CD1c-positive myeloid dendritic cell (primary cell): ENCODE measurements around the gene AFAP1.

Source experiments
- DNase-seq: peaks from one replicate; pipeline ENCODE4 v3.0.0-alpha.2; 2016; ENCODE audit errors: extremely low spot score

AFAP1 gene

DNA sequence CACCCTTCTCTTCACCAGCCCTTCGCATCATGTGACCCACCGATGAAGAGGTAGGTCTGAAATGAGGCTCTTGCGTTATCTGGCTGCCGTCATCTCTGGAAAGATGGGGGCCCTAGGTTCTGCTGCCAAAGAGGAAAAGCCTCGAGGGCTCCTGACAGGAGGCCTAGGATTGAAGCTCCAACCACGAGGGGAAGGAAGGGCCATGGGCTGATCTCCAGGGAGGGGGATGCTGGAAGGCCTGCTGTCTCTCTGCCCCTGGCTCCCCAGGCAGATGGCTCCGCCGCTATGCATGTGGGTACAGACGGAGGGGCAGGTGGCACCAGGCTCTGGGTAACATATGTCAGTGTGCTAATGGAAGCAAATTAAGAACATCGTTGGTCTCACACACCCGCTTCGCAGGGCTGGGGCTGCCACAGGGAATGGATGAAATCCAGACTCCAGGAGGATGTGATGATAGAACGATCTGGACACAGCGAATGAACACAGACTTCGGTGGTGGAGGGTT, 44.9 kb downstream of the AFAP1 start:
- DNase-seq: no peak

DNA sequence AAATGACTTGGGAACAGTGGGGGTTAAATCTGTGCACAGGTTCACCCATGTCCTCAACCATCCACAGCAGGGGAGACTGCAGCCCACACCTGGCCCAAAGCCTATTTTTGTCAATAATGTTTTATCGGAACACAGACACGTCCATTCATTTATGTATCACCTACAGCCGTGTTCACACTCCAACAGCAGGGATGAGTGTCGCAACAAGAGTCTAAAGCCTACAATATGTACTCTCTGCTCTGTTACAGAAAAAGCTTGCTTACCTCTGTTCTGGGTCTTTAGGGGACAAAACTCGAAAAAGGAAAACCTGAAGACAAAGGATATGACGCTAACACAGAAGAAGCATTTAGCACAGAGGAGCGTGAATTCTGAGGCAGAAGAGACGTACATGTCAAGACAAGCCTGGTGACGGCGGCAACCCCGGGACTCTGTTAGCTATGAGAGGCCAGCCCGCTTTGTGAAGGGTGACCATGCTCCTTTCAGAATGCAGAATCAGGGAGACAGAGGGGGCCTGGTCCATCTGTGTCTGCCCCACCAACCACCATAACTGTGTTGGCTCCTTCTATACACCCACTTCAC, 45.5 kb downstream of the AFAP1 start:
- DNase-seq: no peak

DNA sequence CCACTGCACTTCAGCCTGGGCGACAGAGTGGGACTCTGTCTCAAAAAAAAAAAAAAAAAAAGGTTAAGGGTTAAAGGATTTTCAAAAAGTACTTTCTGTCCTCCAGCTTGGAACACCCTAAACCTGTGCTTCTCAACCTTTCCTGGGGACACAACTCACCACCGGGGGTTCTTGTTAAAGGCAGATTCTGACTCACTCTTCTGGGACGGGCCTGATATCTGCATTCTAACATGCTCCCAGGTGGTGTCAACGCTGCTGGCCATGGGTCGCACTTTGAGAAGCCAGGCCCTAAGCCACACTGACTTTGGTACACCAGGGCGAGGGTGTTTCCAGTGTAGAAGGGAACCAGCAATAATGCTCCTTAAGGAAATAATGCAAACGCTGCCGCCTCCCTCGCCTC, 46.1 kb downstream of the AFAP1 start:
- DNase-seq: no peak

DNA sequence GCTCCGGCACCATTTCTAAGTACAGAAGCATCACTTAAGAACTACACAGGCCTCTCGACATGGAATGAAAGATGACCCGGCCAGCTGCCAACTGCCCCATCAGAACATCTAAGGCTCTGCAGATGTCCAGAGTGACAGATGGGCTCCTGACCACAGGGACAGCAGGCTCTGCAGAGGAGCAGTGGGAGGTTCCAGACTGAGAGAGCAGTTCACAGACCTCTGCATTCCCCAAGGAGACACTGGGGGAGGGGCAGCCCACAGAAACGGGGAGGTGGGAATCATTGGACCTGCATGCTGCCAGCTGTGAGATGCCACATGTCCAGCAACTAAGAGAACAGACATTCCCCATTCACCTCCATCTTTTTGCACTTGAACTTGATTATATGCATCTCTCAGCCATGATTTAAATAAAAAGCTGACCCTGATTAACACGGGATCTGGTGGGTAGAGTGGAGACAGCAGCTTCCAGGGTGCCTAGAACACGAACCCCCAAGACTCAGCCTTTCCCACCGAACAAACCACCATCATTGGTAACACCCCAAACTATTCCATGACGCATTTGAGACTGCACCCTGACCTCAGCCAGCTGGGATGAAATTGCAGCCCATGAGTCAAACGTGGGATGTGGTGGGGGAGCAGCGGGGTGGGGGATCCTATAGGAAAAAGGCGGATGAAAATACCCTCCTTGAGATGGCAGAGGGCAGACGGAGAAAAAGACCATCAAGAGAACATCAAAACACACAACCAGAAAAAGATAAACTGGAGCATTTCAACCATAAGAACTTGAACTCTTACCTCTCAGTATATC, 47.2 kb downstream of the AFAP1 start:
- DNase-seq: no peak

DNA sequence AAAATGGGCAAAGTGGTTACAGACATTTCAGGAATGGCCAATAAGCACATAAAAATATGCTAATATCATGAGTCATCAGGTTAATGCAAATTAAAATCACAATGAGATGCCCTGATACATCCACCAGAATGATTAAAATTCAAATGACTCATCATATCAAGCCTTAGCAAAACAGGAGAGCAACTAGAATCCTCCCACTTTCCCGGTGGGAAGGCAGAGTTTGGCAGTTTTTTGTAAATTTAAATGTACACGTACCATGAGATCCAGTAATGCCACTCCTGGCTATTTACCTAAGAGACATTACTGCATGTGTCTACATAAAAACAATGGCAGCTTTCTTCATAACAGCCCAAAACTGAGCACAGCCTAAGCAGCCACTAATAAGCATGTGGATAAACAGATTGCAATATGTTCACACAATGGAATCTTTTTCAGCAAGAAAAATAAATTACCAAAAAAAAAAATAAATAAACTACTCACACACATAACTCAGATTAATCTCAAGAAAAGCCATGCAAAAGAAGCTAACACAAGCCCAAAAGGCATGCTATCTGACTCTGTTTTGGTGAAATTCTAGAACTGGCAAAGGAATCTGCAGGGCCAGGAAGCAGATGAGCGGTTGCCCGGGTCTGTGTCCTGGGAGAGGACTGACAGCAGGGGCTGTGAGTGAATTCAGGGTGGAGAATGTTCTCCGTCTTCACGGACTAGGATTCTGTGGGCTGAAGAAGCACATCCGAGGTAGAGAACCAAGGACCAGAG, 48.8 kb downstream of the AFAP1 start:
- no peak for DNase-seq

DNA sequence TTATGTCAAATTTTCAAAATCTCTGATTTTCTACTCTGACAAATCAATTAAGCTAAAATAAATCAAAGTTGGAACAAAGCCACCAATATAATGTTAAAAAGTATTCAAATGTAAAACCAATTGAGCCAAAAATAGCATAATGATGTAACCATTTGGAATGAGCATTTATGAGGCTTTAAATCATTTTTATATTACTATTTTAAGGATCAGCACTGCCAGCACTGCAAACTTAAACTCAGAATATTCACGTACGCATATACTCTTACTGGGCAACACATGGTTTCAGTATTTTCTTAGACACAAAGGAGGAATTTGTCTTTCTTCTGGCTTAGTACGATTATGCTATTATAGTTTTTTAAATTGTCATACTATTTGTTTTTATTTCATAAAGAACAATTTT, 52.2 kb downstream of the AFAP1 start:
- no peak for DNase-seq

DNA sequence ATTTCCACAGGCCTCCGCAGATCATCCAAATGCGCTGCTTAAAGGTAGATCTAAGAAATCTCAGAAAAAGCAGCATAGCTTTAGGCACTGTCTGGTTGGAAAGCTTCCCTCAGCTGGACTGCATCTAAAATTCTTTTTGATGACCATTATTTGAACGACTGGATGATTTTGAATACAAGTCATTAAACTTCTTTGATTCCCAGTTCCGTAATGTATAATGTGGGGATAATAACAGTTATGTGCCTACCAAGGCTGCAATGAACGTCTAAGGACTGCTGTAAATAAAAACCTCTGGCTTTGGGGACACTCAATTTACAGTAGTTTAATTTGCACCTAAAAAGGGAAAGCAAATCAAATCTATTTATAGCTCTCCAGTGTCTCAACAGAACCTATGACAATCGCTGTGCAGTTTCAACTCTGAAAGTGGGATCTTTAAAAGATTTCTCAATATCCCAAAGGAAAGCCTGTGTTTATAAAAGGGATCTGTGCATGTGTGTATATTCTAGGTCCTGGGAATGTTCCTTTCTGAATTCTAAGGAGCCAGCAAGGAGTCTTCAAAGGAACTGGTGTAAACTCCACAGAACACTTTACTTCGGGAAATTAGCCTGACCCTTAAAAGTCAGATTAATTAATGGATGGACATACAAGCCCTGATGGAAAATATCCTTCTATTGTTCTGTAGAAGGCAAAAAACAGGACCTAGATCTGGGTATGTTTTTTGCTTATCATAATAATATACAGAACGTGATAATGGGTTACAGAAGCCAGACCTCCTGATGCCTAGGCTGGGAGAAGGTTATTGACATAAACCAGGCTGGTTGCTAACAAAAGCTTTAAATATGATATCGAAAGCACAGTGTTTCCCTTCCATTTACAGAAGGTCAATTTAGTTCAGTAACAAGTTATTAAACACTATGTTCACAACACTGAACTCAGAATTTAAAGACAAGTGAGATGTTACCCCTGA, 53.4 kb downstream of the AFAP1 start:
- no peak for DNase-seq

DNA sequence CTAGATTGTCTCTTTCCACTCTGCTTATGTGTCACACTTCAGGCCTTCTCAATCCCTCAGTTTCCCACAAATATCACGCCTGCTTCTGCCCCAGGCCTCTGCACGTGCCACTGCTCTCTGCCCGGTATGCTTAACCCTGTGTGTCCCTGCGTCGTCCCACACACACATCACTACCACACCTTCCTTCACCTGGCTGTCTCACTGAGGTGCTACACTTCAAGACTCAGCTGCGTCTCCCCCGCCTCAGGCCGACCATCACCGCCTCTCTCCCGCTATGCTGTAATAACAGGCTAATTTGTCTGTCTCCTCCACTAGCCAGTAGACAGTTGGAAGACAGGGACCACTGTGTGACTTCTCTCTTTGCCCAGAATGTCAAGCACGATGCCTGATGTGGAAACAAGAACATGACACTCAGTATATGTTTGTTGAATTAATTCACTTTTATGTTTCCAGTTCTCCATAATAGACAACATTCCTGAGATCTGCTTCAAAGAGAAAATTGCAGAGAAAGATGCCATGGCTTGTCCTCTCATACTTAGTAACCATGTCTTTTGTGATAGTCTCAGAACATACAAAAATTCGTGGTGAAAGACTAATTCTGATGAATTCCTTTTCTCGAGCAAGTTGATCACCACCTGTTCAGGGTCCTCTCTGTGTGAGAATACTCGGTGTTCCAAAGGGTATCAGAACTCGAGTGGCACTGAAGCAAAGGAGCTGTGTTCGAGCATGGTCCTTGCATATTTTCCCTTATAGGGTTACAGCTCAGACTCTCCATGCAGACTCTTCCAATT, 54.2 kb downstream of the AFAP1 start:
- no peak for DNase-seq

DNA sequence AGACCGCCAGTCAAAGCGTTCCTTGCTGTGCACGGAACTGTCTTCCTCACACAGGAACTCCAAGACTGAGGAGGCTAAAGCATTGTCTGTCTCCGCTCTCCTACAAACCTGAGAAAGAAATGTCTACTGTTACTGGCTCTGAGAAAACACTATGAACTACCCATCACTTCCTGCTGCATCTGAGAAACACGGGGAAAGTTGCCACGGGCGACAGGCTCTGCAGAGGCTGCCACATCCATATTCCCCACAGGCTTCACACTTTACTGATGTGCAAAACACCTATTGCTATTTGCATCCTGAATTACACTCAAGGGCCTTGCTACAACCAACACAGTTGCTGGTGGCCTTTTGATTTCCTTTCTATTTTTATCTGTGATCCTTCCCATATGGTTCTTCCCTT, 59.0 kb downstream of the AFAP1 start:
- no peak for DNase-seq

DNA sequence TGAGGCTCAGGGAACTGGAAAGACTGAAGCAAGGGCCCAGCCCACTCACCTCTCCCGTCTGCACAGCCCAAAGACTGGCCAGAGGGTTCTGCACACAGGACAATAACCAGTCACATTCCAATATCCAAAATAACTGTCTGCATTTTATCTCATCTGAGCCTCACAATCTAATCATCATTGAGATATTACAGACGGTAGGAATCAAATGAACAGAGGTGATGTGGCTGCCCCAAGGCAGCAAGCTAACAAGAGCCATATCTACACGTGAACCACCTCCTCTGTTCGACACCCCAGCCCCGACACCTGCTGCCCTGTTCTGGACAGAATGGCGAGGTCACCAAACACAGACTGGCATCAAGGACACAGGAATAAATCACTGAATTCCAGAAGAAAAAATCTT, 60.5 kb downstream of the AFAP1 start:
- no peak for DNase-seq

DNA sequence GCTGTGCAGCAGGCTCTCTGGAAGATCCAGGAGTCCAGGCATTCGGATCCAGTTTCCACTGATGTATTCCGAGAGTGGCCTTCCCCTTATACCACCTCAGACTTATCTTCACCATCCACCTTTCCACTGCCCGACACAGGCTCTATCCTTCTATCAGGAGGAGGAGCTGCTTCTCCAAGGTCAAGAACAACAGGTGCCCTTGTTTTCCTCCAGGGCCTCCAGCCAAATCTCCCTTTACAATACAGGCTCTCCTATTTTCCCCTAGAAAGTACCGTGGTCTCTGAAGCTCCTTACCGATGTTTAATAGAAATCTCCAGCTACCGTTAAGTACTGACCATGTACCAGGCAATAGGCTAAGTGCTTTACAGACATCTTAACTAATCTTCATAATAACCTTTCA, 61.3 kb downstream of the AFAP1 start:
- no peak for DNase-seq

DNA sequence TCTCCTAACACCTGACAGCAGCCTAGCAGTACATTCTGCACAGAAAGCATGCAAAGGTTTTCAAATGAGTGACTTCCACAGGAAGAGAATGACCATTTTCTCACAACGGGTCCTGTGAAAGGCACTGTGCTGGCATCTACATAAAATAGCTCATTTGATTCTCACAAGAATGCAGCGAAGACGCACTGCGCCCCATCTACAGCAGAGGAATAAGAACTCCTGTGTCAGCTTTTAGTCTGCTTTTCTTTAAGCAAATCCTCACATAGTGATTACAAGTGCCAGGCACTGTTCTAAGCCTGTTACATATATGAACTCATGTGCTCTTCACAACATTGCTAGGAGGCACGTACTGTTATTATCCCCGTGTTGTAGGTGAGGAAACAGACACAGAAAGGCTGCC, 62.5 kb downstream of the AFAP1 start:
- DNase-seq: no peak

DNA sequence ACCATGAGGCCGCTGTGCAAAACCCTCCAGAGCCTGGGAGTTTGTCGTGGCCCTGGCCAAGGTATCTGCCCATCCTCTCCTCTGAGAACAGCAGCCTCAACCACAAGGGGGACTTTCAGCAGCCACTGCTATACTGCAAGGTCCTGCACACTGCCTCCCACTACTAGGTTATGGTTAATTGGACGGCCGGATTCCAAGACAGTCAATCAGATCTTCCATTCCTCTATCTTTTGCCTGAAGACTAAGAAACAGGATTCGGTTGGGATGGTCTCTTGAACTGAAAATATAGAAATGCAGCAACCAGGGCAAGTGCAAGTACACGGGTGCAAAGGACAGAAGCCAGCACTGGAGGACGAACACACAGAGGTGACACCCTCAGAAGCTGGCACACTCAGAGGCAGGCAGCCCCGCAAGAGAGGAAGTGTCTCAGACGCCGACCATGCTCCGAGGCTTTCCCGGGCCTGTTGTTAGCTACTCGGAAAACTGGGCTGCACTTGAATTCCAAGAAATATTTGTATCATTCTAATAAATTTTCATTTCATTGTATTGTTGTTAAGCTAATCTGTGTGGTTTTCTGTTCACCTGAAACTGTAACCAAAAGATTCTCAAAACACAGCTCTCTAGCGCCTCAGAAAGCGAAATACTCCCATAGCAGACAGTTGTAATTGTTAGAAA, 63.3 kb downstream of the AFAP1 start:
- no peak for DNase-seq

DNA sequence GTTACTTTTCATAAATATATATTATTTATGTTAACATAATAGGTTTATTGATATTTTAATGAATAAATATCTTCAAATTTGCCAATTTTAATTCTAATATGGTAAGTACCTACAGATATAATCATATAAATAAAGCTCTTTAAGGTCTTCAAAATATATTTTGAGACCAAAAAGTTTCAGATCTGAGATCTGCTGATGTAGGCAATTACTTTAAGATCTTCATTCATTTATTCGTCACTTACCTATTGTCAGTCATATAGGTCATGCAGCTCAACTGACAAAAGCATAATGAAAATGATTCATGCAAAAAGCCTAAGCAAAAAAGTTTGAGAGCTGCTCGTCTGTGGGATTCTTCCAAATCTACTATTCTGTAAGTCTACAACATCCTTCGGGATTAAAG, 64.8 kb downstream of the AFAP1 start:
- DNase-seq: no peak

DNA sequence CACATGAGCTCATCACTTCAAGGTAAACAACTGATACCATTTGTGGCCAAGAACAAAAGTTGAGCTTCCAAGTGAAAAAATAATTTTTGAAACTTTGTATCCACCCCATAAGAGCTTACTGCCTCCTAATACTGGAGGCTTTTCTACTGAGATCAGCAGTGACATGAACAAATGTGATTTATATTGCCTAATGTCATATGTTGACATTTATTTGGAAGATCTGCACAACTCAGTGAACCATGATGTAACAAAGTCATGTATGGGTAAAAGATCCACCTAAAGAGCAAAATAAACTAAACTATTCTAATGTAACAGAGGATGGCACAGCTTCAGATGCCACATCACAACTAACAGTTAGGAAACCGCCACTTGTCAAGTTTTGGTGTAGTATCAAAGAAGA, 65.8 kb downstream of the AFAP1 start:
- no peak for DNase-seq

DNA sequence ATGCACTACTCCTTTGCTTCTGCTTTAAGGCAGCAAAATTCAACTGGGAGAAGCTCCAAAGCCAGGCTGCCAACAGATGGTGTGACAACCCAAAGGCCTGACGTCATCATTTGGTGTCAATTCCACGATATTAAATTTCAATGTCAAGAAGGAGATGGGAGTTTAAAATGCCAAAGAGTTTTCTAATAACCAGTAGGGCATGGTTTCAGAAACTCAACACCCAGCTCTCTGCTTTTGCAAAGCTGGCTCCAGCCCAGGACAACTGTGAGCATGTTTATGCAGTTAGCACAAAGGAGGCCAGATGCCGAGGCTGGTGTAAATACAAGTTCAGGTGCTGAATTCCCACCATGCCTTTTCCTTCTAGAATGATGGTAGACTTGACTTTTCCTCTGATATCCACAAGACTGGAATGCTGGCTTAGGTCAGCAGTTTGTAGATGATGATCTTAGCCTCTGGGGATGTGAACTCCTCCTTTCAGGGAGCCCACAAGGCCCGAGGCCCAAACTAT, 67.3 kb downstream of the AFAP1 start:
- DNase-seq: no peak

DNA sequence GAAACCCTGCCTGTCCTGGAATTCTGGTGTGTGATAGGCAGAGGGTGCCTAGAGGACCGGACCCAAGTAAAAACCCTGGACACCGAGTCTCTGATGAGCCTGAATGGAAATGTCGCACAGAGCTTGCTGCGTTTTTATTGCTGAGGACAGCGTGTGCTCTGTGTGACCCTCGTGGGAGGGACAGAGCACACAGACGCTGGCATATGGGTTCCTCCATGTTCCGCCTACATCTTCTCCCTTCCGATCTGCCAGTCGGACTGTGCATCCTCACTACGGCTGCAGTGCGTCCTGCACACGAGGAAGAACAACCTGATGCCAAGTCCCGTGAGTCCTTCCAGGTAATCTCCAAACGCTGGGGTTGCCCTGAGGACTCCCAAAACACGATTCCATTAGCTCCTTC, 68.3 kb downstream of the AFAP1 start:
- DNase-seq: no peak

DNA sequence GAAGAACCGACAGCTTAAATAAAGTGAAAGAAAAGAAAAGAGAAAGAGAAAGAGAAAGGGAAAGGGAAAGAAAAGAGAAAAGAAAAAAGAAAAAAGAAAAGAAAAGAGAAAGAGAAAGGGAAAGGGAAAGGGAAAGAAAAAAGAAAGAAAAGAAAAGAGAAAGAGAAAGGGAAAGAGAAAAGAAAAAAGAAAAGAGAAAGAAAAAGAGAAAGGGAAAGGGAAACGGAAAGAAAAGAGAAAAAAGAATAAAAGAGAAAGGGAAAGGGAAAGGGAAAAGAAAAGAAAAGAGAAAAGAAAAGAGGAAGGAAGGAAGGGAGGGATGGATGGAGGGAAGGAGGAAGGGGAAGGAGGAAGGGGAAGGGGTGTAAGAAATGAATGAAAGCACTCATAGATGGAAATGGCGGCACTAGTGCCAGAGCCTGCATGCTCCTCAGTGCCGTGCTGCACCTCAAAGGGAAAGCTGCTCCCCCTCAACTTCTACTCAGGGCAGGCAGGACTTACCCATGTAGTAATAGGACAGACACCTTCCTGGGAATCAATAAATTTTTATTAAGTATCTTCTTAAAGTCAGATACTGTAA, 70.7 kb downstream of the AFAP1 start:
- no peak for DNase-seq

DNA sequence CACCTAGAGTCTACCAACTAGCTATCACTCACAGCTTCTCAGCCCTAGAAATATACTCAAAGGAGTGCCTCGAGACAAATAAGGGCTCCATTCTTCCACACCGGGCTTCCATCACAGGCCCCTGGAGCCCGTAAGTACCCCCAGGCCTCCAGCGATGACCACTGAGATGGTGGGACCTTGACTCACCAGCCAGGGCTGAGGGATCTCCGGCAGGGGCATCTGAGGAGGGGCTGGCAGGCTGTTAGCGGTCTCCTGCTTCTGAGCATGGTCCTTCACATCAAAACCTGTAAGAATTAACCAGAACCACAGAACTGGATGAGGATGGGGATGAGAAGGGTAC, 71.3 kb downstream of the AFAP1 start:
- no peak for DNase-seq
